Measurements from ENCODE around the gene KIAA0319L.

- no peak for TF ChIP-seq POLR2A (IDR thresholded peaks at IDR 0.05; ENCODE audit: low read depth, low read length)
- TF ChIP-seq CTCF (IDR thresholded peaks at IDR 0.05; ENCODE audit: extremely low read depth in 1 of 2, insufficient read depth in 1 of 2, low read depth in 1 of 2, low read length in 2 of 2): no peak
- TF ChIP-seq POLR2AphosphoS5 (IDR thresholded peaks at IDR 0.05; ENCODE audit: insufficient read depth, low read depth, low read length): no peak
- no peak for TF ChIP-seq JUN (IDR thresholded peaks at IDR 0.05; ENCODE audit: borderline replicate concordance, insufficient read depth, insufficient read length, low read depth)
- TF ChIP-seq EZH2 (IDR thresholded peaks at IDR 0.05; ENCODE audit: borderline replicate concordance, low read depth, low read length, severe bottlenecking): no peak
- no peak for TF ChIP-seq MAX (IDR thresholded peaks at IDR 0.05; ENCODE audit: insufficient read depth, insufficient read length)
- TF ChIP-seq MYC (IDR thresholded peaks at IDR 0.05; ENCODE audit: low read depth, low read length): no peak
- no peak for TF ChIP-seq GATA2 (IDR thresholded peaks at IDR 0.05; ENCODE audit: insufficient read depth, insufficient read length, low read depth, low read length)
- no peak for TF ChIP-seq FOS (IDR thresholded peaks at IDR 0.05; ENCODE audit: borderline replicate concordance, insufficient read depth, low read length)
These were observed 94.0 kb downstream of the KIAA0319L start for GRCh38 chr1:35463232-35463631.
